H1 (cell line): ENCODE results near the gene ASPG. TPM values are rescaled to one million over a fixed set of nuclear protein-coding genes. Genes with fewer than 3 reads are reported as not detected.

Experiments used
- CTCF ChIA-PET: fragments of 300-600 bp; sonication (Branson Sonifier 250); formaldehyde crosslinking; loops from one replicate; lab custom pipeline; 2021; ENCODE audit not compliant: partially characterized antibody; lab: Charles Lee
- POLR2A ChIA-PET: fragments of 300-600 bp; sonication (Branson Sonifier 250); formaldehyde crosslinking; loops from one replicate; lab custom pipeline; 2021; ENCODE audit warnings: inconsistent platforms; ENCODE audit not compliant: partially characterized antibody; lab: Charles Lee
- DNase-seq, 2 experiments: peaks; one replicate each; pipeline versions ENCODE4 v3.0.0 to v3.0.0-alpha.2; 2010 to 2022; ENCODE audit warnings: low spot score in 2 of 2, low read depth in 1 of 2, mixed read lengths in 1 of 2
- FAIRE-seq: peaks from 2 replicates; lab custom pipeline; 2011; peaks lifted over from hg19 to GRCh38; lab: Jason Lieb, UNC
- H2AFZ ChIP-seq: 2 replicates; pipeline ENCODE4 v1.8.1; 2012; ENCODE audit warnings: low read length, inconsistent platforms
- H2AK5ac ChIP-seq: 2 replicates; pipeline ENCODE4 v1.6.1; 2013; ENCODE audit warnings: low read depth, low read length
- H2BK120ac ChIP-seq: replicated peaks from 2 replicates; pipeline ENCODE3; 2013; ENCODE audit warnings: low read depth, low read length, inconsistent platforms
- H2BK12ac ChIP-seq: 2 replicates; pipeline ENCODE4 v1.6.1; 2013; ENCODE audit warnings: low read depth, low read length
- H2BK15ac ChIP-seq: 2 replicates; pipeline ENCODE4 v1.6.1; 2013; ENCODE audit warnings: low read length
- H2BK20ac ChIP-seq: 2 replicates; pipeline ENCODE4 v1.6.1; 2013; ENCODE audit warnings: low read length
- H2BK5ac ChIP-seq: 2 replicates; pipeline ENCODE4 v1.6.1; 2013; ENCODE audit warnings: low read depth, low read length
- H3K14ac ChIP-seq: 2 replicates; pipeline ENCODE4 v1.6.1; 2013; ENCODE audit warnings: inconsistent platforms; ENCODE audit not compliant: insufficient read length
- H3K18ac ChIP-seq: 2 replicates; pipeline ENCODE4 v1.6.1; 2013; ENCODE audit warnings: low read length; ENCODE audit errors: extremely low read depth
- H3K23ac ChIP-seq: 2 replicates; pipeline ENCODE4 v1.6.1; 2013; ENCODE audit warnings: inconsistent platforms; ENCODE audit not compliant: insufficient read length
- H3K23me2 ChIP-seq: 2 replicates; pipeline ENCODE4 v1.6.1; 2013; ENCODE audit warnings: low read depth, low read length
- H3K27ac ChIP-seq: 2 replicates; pipeline ENCODE4 v1.6.1; 2011; ENCODE audit warnings: low read depth, low read length, inconsistent platforms
- H3K27me3 ChIP-seq, 4 experiments: replicated peaks in 1 of 4; 1 replicate in 1 of 4; 2 replicates in 3 of 4; pipeline versions ENCODE4 v1.6.1 to v1.8.1; 2011 to 2013; ENCODE audit warnings: low read length in 3 of 4, mild to moderate bottlenecking in 3 of 4, inconsistent platforms in 2 of 4, mixed read lengths in 2 of 4, moderate library complexity in 1 of 4; ENCODE audit not compliant: control insufficient read depth in 3 of 4, insufficient read depth in 3 of 4; ENCODE audit errors: extremely low read depth in 1 of 4
- H3K36me3 ChIP-seq, 4 experiments: 2 replicates each; pipeline versions ENCODE4 v1.6.1 to v1.8.1; 2011 to 2013; ENCODE audit warnings: mild to moderate bottlenecking in 4 of 4, low read length in 3 of 4, moderate library complexity in 2 of 4, control low read depth in 1 of 4, inconsistent platforms in 1 of 4; ENCODE audit not compliant: insufficient read depth in 4 of 4, control insufficient read depth in 2 of 4
- H3K4ac ChIP-seq: replicated peaks from 2 replicates; pipeline ENCODE3; 2013; ENCODE audit warnings: low read length, low read depth, mixed read lengths, inconsistent platforms; ENCODE audit not compliant: insufficient read length
- H3K4me1 ChIP-seq, 4 experiments: replicated peaks in 1 of 4; 1 replicate in 1 of 4; 2 replicates in 3 of 4; pipeline versions ENCODE4 v1.6.1 to v1.8.1; 2011 to 2013; ENCODE audit warnings: low read length in 3 of 4, inconsistent platforms in 2 of 4, mixed read lengths in 1 of 4; ENCODE audit not compliant: insufficient read depth in 4 of 4, control insufficient read depth in 3 of 4
- H3K4me2 ChIP-seq, 2 experiments: 2 replicates each; pipeline versions ENCODE4 v1.6.1 to v1.8.1; 2011 to 2013; ENCODE audit warnings: low read depth in 2 of 2, low read length in 2 of 2, control low read depth in 1 of 2, inconsistent platforms in 1 of 2, mild to moderate bottlenecking in 1 of 2; ENCODE audit not compliant: insufficient read depth in 1 of 2
- H3K4me3 ChIP-seq, 4 experiments: fragments of 200-600, 300-600 bp in 1 of 4; sonication (generic), shearing (Covaris generic), sonication (Bioruptor Twin) in 1 of 4; 2 replicates each; pipeline versions ENCODE4 v1.5.1 to v1.8.1; 2011 to 2016; ENCODE audit warnings: low read length in 4 of 4, low read depth in 3 of 4, control low read depth in 2 of 4, inconsistent platforms in 2 of 4, mild to moderate bottlenecking in 2 of 4, mixed read lengths in 1 of 4, moderate library complexity in 1 of 4; ENCODE audit not compliant: insufficient read depth in 2 of 4; ENCODE audit errors: extremely low read depth in 1 of 4
- H3K56ac ChIP-seq: replicated peaks from 2 replicates; pipeline ENCODE3; 2013; ENCODE audit warnings: low read depth, mild to moderate bottlenecking, mixed read lengths, low read length, inconsistent platforms; ENCODE audit not compliant: insufficient read length
- H3K79me1 ChIP-seq: 2 replicates; pipeline ENCODE4 v1.6.1; 2013; ENCODE audit warnings: low read depth, low read length, control low read depth
- H3K79me2 ChIP-seq, 2 experiments: 2 replicates each; pipeline versions ENCODE4 v1.6.1 to v1.8.1; 2012 to 2013; ENCODE audit warnings: low read length in 2 of 2, mild to moderate bottlenecking in 2 of 2, inconsistent platforms in 1 of 2; ENCODE audit not compliant: insufficient read depth in 2 of 2, control insufficient read depth in 1 of 2
- H3K9ac ChIP-seq, 4 experiments: replicated peaks in 1 of 4; 1 replicate in 1 of 4; 2 replicates in 3 of 4; pipeline versions ENCODE4 v1.6.1 to v1.8.1; 2011 to 2013; ENCODE audit warnings: low read depth in 3 of 4, low read length in 3 of 4, control low read depth in 2 of 4, mild to moderate bottlenecking in 2 of 4, moderate library complexity in 2 of 4, inconsistent platforms in 1 of 4; ENCODE audit errors: extremely low read depth in 1 of 4
- H3K9me3 ChIP-seq, 2 experiments: 2 replicates each; pipeline versions ENCODE4 v1.6.1 to v1.8.1; 2012 to 2013; ENCODE audit warnings: mild to moderate bottlenecking in 2 of 2, moderate library complexity in 2 of 2, control low read depth in 1 of 2, inconsistent platforms in 1 of 2, low read depth in 1 of 2, low read length in 1 of 2, mixed read lengths in 1 of 2; ENCODE audit not compliant: insufficient read depth in 2 of 2
- H4K20me1 ChIP-seq, 2 experiments: replicated peaks in 1 of 2; 2 replicates each; pipeline versions ENCODE3 to v1.8.1; 2011 to 2013; ENCODE audit warnings: inconsistent platforms in 2 of 2, low read length in 2 of 2, mild to moderate bottlenecking in 1 of 2; ENCODE audit not compliant: insufficient read depth in 2 of 2, control insufficient read depth in 1 of 2
- H4K5ac ChIP-seq: 2 replicates; pipeline ENCODE4 v1.6.1; 2013; ENCODE audit warnings: low read length, low read depth, mixed read lengths, inconsistent platforms; ENCODE audit not compliant: insufficient read length
- H4K8ac ChIP-seq: 2 replicates; pipeline ENCODE4 v1.8.0; 2013; ENCODE audit warnings: mild to moderate bottlenecking, moderate library complexity, low read length, inconsistent platforms; ENCODE audit not compliant: insufficient read depth; ENCODE audit errors: extremely low read depth
- H4K91ac ChIP-seq: replicated peaks from 2 replicates; pipeline ENCODE3; 2013; ENCODE audit warnings: low read length, mixed read lengths, inconsistent platforms; ENCODE audit not compliant: insufficient read length
- CTBP2 ChIP-seq: IDR thresholded peaks from 2 replicates; pipeline ENCODE4 v1.7.0; 2011; ENCODE audit warnings: borderline replicate concordance, mild to moderate bottlenecking, moderate library complexity, mixed read lengths, low read length; ENCODE audit not compliant: insufficient read depth, insufficient read length
- FOSL1 ChIP-seq: IDR thresholded peaks from 2 replicates; pipeline ENCODE4 v1.6.1; 2011; ENCODE audit warnings: mild to moderate bottlenecking, low read depth, low read length, moderate library complexity; ENCODE audit not compliant: insufficient read depth
- SP2 ChIP-seq: IDR thresholded peaks from 2 replicates; pipeline ENCODE4 v1.6.1; 2012; ENCODE audit warnings: mild to moderate bottlenecking, low read length, inconsistent platforms
- TEAD4 ChIP-seq: IDR thresholded peaks from 2 replicates; pipeline ENCODE4 v1.6.1; 2012; ENCODE audit warnings: low read depth, low read length, inconsistent platforms, mixed read lengths
- YY1 ChIP-seq: IDR thresholded peaks from 2 replicates; pipeline ENCODE4 v1.6.1; 2011; ENCODE audit warnings: low read depth, mild to moderate bottlenecking, low read length
- WGBS, 2 experiments: shearing (Covaris generic) in 1 of 2; methylation state at CpG; one replicate each; pipeline versions ENCODE4 v1.1.6 to v1.1.7; 2013 to 2015; ENCODE audit warnings: low lambda C conversion rate in 2 of 2, mixed read lengths in 2 of 2, inconsistent platforms in 1 of 2, low coverage in 1 of 2, missing lambda C conversion rate in 1 of 2; ENCODE audit not compliant: insufficient replicate concordance in 2 of 2, insufficient coverage in 1 of 2, insufficient read length in 1 of 2; ENCODE audit errors: extremely low coverage in 1 of 2, missing lambda C conversion rate in 1 of 2; 5-methylcytosine and 5-hydroxymethylcytosine counted together
- polyA plus RNA-seq, 7 experiments: library from polyadenylated mRNA; depleted of rRNA in 3 of 7; stranded (reverse) in 5 of 7; unstranded in 2 of 7; fragments of >200 nt in 5 of 7; fragments of 200-250 nt in 2 of 7; gene quantifications; 1 replicate in 5 of 7; 2 replicates in 1 of 7; 4 replicates in 1 of 7; pipeline versions ENCODE4 v1.2.1 to v1.2.3, GENCODE V29; 2011 to 2013; ENCODE audit warnings: missing spikeins in 2 of 7, mixed read lengths in 2 of 7
- total RNA-seq: library from RNA; stranded (reverse); fragmentation: NEBNext Ultra II Directional; extraction: Animal tissue kit (Norgen Biotek cat#: 25700); gene quantifications from 2 replicates; pipeline ENCODE4 v1.2.1, GENCODE V29; 2021

The ASPG gene
- total and polyA plus RNA-seq, 2 of the 8 experiments (the other 6 are each of a cell fraction or from before 2014, with no cell fraction given): 0.34 to 0.59 TPM

GRCh38 chr14:104072586-104072985 lies 12.9 kb upstream of the ASPG start:
- Histone ChIP-seq H2BK5ac (no peak overlapping the region), H3K79me2 (no peaks in the 10 kb centered on the region), H2AFZ (no peak overlapping the region), H2BK15ac (no peak overlapping the region), H4K8ac (no peak overlapping the region), H3K9me3 (peaks cover 12% of the 10 kb centered on the region in 2 experiments), H3K4me3 (no peak overlapping the region), H3K23ac (no peak overlapping the region), H4K91ac (no peak overlapping the region), H2AK5ac (no peak overlapping the region), H3K27ac (no peak overlapping the region), H4K20me1 (no peaks in the 10 kb centered on the region), H2BK20ac (no peak overlapping the region), H2BK12ac (no peak overlapping the region), H3K4ac (no peak overlapping the region), H3K18ac (no peak overlapping the region), H2BK120ac (no peak overlapping the region), H3K14ac (no peak overlapping the region), H3K23me2 (no peaks in the 10 kb centered on the region), H3K36me3 (no peaks in the 10 kb centered on the region), H3K4me2 (no peak overlapping the region), H3K27me3 (no peaks in the 10 kb centered on the region), H3K56ac (no peak overlapping the region), H3K9ac (no peak overlapping the region), H3K79me1 (no peaks in the 10 kb centered on the region), H4K5ac (no peak overlapping the region), H3K4me1 (no peaks in the 10 kb centered on the region)
- ChIA-PET CTCF (no interaction called here), POLR2A (no interaction called here)
- FAIRE-seq (no peak), DNase-seq (no peak)
- WGBS, 2 experiments: 89% methylated on average over 3 of the region's 3 CpGs; no CpG with 5 or more reads in 1 of the 2 experiments
- no peak for TF ChIP-seq YY1
- no peak for TF ChIP-seq FOSL1
- TF ChIP-seq TEAD4: no peak
- TF ChIP-seq SP2: no peak
- no peak for TF ChIP-seq CTBP2
